Stimulated activated CD4-positive, alpha-beta T cell treated with anti-CD3 and anti-CD28 coated beads, Interleukin-4, amount 100 ng/mL, for 1 hour (primary cell): ENCODE measurements around the gene LDLRAP1.

Experiments used
- DNase-seq: peaks from one replicate; pipeline ENCODE4 v3.0.0-alpha.2; 2020

The LDLRAP1 gene

DNA sequence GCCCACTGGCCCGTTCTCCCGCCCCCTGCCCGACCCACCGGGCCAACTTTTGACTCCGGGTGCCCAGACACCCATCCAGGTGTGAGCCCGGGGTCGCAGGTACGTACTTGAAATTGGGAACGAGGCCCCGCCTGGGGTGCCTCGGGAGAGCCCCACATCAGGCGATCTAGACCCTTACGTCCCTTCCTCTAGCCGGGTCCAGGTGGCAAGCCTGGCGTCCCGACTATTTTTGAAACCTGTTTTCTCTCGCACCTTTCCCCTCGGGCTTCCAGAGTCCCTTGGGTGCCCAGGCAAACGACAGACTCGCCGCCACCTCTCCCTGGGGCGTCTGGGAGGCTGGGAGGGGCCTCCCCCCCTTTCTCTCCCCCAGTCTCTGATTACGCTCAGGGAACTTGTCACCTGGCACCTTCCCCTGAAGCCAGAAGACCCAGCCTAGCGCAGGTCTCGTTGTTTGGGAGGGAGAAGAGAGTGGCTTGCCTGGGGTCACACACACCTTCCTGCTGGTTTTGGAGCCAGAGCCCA, 898 bp downstream of the LDLRAP1 start:
- no peak for DNase-seq

GRCh38 chr1:25544819-25545218, 1.4 kb downstream of the LDLRAP1 start:
- no peak for DNase-seq

DNA sequence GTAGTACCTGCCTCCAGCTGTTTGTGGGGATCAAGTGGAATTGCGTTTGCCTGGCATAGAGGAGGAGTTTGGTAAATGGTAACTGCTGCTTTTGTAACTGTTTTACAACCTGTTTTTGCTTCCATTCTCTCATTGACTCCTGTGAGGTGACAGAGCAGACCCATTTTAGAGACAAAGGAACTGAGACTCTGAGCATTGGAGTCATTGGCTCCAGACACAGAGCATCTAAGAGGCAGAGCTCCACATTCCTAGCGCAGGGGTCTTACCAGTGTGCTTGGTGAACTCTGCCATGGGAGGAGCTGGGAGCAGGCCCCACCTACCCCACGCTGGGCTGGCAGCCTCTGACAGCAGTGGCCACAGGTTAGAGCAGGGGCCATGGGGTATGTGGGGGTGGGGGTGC, 2.4 kb downstream of the LDLRAP1 start:
- DNase-seq: no peak

GRCh38 chr1:25546193-25546592, 2.8 kb downstream of the LDLRAP1 start:
- DNase-seq: no peak

- DNase-seq: no peak
These were observed 5.2 kb downstream of the LDLRAP1 start for GRCh38 chr1:25548601-25549000.

DNA sequence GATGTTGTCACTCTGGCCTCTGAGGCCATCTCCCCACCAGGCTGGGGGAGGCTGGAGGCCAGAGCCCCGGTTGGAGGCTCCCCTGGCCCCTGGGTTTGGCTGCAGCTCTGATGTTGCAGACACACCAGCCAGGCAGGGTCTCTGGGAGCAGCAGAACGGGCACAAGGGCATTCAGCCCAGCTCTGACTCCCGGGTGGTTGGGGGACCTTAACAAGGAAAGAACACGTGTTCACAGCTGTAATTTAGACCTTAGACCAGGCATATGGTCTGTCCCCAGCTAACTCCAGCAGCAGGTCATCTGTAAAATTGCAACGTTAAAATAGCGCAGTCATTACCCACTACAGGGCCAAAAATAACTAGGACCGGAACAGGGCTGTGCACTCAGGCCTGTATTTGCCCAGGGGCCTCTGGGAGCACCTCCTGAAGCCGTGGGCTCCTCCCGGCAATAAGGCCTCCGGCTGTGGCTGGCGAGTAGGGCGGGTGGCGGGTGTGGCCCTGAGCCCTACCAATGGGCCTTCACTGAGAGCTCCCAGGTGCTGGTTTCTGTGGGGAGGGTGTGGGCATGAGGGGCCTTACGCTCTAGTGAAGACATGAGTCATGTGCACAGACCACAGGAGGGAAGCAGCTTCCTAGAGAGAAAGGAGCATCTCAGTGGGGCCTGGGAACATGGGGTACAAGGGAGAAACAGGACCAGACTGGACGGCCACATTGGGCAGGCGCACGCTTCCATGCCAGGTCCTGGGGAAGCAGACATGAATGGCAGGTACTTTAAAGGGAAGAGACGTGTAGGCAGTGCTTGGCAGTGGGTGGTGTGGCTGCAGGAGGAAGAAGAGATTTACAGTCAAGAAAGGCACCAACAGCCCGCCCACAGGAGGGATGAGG, 6.1 kb downstream of the LDLRAP1 start:
- DNase-seq: peak; percentile 76

- no peak for DNase-seq
These were observed 6.7 kb downstream of the LDLRAP1 start for GRCh38 chr1:25550155-25550506.

DNA sequence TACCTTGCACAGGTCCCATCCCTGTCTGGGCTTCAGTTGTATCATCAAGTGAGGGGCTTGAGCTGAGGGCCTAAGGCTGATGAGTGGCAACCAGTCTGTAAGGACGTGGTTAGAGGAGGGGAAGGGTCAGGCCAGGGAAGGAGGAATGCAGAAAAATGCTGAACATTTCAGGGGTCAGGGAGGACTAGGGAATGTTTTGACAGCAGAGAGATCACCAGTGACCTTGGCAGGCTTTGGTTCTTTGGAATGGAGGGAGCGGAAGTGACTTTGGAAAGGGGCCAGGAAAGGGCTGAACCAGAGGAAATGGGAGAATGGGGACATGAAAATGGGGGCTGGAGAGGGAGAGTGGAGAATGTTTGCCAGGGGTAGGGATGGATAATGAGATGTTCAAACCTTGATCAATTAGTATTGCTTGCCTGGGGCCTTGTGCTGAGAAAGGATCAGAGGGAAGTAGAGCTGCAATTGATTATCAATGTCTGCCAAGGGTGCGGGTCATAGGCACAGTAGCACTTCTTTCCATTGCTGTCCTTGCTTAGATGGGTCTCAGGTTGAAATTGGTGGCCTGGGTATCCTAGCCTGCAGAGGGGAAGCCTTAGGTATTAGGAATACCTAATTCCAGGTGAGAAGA, 7.4 kb downstream of the LDLRAP1 start:
- DNase-seq: no peak

DNA sequence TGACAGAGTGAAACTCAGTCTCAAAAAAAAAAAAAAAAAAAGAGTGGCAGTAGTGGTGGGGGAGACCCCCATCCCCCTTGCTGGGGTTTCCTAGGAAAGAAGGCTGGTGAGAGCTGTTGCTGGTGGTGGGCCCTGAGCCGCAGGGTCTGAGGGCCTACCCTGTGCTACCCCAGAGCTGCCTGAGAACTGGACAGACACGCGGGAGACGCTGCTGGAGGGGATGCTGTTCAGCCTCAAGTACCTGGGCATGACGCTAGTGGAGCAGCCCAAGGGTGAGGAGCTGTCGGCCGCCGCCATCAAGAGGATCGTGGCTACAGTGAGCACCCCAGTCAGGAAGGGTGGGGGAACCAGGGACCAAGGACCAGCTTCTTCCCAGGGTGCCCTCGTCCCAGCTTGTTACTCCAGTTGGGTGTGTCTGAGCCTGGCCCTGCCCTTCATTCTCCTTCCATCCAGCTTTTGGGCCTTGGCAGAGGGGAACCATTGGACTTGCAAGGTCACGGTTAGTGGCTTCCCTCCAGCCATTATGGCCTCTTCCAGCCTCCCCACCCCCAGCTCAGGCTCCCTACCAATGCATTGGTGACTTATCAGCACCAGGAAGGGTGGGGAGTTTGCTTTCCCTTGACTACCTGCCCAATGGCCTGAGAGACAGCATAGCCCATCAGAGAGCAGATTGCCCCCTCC, 10.5 kb downstream of the LDLRAP1 start:
- no peak for DNase-seq

- no peak for DNase-seq
These were observed 11.0 kb downstream of the LDLRAP1 start for GRCh38 chr1:25554430-25554780.

- no peak for DNase-seq
These were observed 11.7 kb downstream of the LDLRAP1 start for GRCh38 chr1:25554886-25555752.

- no peak for DNase-seq
These were observed 12.3 kb downstream of the LDLRAP1 start for GRCh38 chr1:25555753-25556092.

GRCh38 chr1:25556132-25556670, 12.8 kb downstream of the LDLRAP1 start:
- no peak for DNase-seq

GRCh38 chr1:25556791-25557476, 13.5 kb downstream of the LDLRAP1 start:
- no peak for DNase-seq

- DNase-seq: no peak
These were observed 14.1 kb downstream of the LDLRAP1 start for GRCh38 chr1:25557543-25557942.

GRCh38 chr1:25559031-25559430, 15.6 kb downstream of the LDLRAP1 start:
- no peak for DNase-seq

GRCh38 chr1:25560001-25560400, 16.6 kb downstream of the LDLRAP1 start:
- DNase-seq: no peak

- no peak for DNase-seq
These were observed 17.4 kb downstream of the LDLRAP1 start for GRCh38 chr1:25560788-25561187.

DNA sequence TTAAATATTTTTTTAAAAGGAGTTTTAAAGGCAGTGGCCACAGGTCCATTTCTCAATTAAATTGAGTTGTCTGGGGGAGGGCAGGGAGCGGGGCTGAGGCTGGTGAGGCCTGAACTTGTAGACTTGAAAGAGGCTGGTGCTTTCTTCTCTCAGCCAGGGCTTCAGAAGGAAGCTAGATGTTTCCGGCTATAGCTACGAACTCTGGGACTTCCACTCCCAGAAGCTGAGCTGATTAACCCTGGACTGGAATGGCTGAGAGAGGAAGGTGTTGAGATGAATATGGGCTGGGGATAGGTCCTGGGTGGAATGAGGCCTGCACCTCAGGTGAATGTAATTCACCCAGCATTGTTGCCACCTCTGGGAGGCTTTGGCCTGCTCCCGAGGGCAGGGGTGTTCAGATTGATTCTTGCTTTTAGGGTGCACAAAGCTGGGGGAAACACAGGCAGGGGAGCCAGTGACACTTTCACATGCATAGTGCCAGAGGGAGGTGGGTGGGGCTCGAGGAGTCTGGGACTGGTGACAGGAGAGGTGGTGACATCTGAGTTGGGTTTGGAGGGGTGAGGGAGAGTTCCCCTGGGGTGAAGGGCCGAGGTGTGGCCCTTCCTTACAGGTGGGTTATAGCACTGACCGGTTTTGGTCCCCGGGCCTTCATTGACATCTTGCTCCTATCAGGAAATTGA, 18.2 kb downstream of the LDLRAP1 start:
- no peak for DNase-seq

- DNase-seq: peak; percentile 47
These were observed 18.9 kb downstream of the LDLRAP1 start for GRCh38 chr1:25562101-25562927.

GRCh38 chr1:25562928-25563283, 19.5 kb downstream of the LDLRAP1 start:
- DNase-seq: no peak
